HCT116 (cell line): ENCODE data around the gene SMG6. TPM values are rescaled to one million over a fixed set of nuclear protein-coding genes. Genes with fewer than 3 reads are reported as not detected.

ENCODE experiments used
- ATAC-seq: fragments of 200-7000 bp; cut with Tn5 transposase; 2 replicates; pipeline ENCODE4 v1.9.1; 2020; ENCODE audit warnings: mild to moderate bottlenecking, moderate library complexity
- Bru-seq: library from RNA; stranded (reverse); fragments of 400-500 nt; gene quantifications from one replicate; lab custom pipeline; 2021; lab: Mats Ljungman, UMichigan
- BruChase-seq, 2 experiments: library from RNA; stranded (reverse); fragments of 400-500 nt; gene quantifications; one replicate each; lab custom pipeline; 2021; lab: Mats Ljungman, UMichigan
- BruUV-seq: library from RNA; stranded (reverse); fragments of 400-500 nt; replicated peaks from 2 replicates; lab custom pipeline; 2021; lab: Mats Ljungman, UMichigan
- CTCF ChIA-PET: fragments of 300-600 bp; sonication (Branson Sonifier 250); formaldehyde crosslinking; loops from one replicate; lab custom pipeline; 2021; ENCODE audit warnings: antibody characterized with exemption; lab: Charles Lee
- POLR2A ChIA-PET: fragments of 300-600, 350-600 bp; sonication (Branson Sonifier 250); formaldehyde crosslinking; loops from one replicate; lab custom pipeline; 2021; ENCODE audit warnings: antibody characterized with exemption; lab: Charles Lee
- RAD21 ChIA-PET, 2 experiments: fragments of 300-600 bp; sonication (Branson Sonifier 250); formaldehyde crosslinking; loops; one replicate each; lab custom pipeline; 2023; ENCODE audit warnings: low total read pairs in 2 of 2; ENCODE audit not compliant: uncharacterized antibody in 2 of 2, unreplicated experiment in 2 of 2, low non-redundant PET in 1 of 2; lab: Charles Lee
- DNase-seq: peaks from one replicate; pipeline ENCODE4 v3.0.0-alpha.2; 2010; ENCODE audit warnings: low read depth, low spot score
- H2AFZ ChIP-seq: fragments of 200-600 bp; shearing (Covaris generic), sonication (generic); 2 replicates; pipeline ENCODE4 v1.6.1; 2017; ENCODE audit warnings: low read depth, mixed run types, mixed read lengths, antibody characterized with exemption, low read length; ENCODE audit not compliant: poor library complexity, severe bottlenecking
- H3K27ac ChIP-seq: 2 replicates; pipeline ENCODE4 v1.5.1; 2012; ENCODE audit warnings: low read depth, low read length
- H3K27me3 ChIP-seq: fragments of 200-600 bp; sonication (generic); 2 replicates; pipeline ENCODE4 v1.6.1; 2016; ENCODE audit warnings: mixed run types, low read length, mixed read lengths; ENCODE audit not compliant: insufficient read depth
- H3K36me3 ChIP-seq, 2 experiments: fragments of 200-500 bp in 1 of 2; fragments of 200-600 bp in 1 of 2; sonication (Bioruptor generic) in 1 of 2; sonication (generic) in 1 of 2; 2 replicates each; pipeline versions ENCODE4 v1.5.1 to v1.6.1; 2014 to 2016; ENCODE audit warnings: low read length in 2 of 2, inconsistent platforms in 1 of 2, mixed read lengths in 1 of 2, mixed run types in 1 of 2; ENCODE audit not compliant: insufficient read depth in 2 of 2, control insufficient read depth in 1 of 2
- H3K4me1 ChIP-seq, 2 experiments: fragments of 200-600 bp in 1 of 2; sonication (generic) in 1 of 2; 2 replicates each; pipeline versions ENCODE4 v1.5.1 to v1.6.1; 2012 to 2017; ENCODE audit warnings: low read length in 2 of 2, inconsistent platforms in 1 of 2, mild to moderate bottlenecking in 1 of 2, mixed read lengths in 1 of 2, mixed run types in 1 of 2, moderate library complexity in 1 of 2; ENCODE audit not compliant: insufficient read depth in 2 of 2, control insufficient read depth in 1 of 2
- H3K4me2 ChIP-seq: fragments of 200-600 bp; sonication (generic); 2 replicates; pipeline ENCODE4 v1.6.1; 2017; ENCODE audit warnings: mixed run types, low read length, mixed read lengths
- H3K4me3 ChIP-seq, 2 experiments: fragments of 200-600 bp in 1 of 2; sonication (generic) in 1 of 2; replicated peaks in 1 of 2; 2 replicates each; pipeline ENCODE4 v1.5.1; 2011 to 2016; ENCODE audit warnings: low read length in 2 of 2, control low read depth in 1 of 2, low read depth in 1 of 2, mild to moderate bottlenecking in 1 of 2, mixed read lengths in 1 of 2, mixed run types in 1 of 2
- H3K79me2 ChIP-seq: fragments of 200-600 bp; sonication (generic); 2 replicates; pipeline ENCODE4 v1.6.1; 2017; ENCODE audit warnings: mild to moderate bottlenecking, mixed run types, low read length, moderate library complexity, mixed read lengths; ENCODE audit not compliant: insufficient read depth
- H3K9ac ChIP-seq: fragments of 200-600 bp; sonication (generic); 2 replicates; pipeline ENCODE4 v1.6.1; 2016; ENCODE audit warnings: low read length, mixed read lengths
- H3K9me2 ChIP-seq: fragments of 200-600 bp; sonication (generic), shearing (Covaris generic); 2 replicates; pipeline ENCODE4 v1.6.1; 2017; ENCODE audit warnings: mixed run types, mild to moderate bottlenecking, moderate library complexity; ENCODE audit not compliant: insufficient read depth
- H3K9me3 ChIP-seq, 2 experiments: fragments of 200-500 bp in 1 of 2; fragments of 200-600 bp in 1 of 2; sonication (Bioruptor generic) in 1 of 2; sonication (generic) in 1 of 2; 2 replicates each; pipeline ENCODE4 v1.6.1; 2014 to 2017; ENCODE audit warnings: low read length in 2 of 2, mixed read lengths in 2 of 2, inconsistent platforms in 1 of 2, low read depth in 1 of 2, mild to moderate bottlenecking in 1 of 2, mixed run types in 1 of 2, moderate library complexity in 1 of 2; ENCODE audit not compliant: control insufficient read depth in 1 of 2, insufficient read depth in 1 of 2
- H4K20me1 ChIP-seq: fragments of 200-600 bp; sonication (generic), shearing (Covaris generic); 2 replicates; pipeline ENCODE4 v1.6.1; 2017; ENCODE audit warnings: mixed run types, mild to moderate bottlenecking, moderate library complexity; ENCODE audit not compliant: insufficient read depth
- CBX3 ChIP-seq: IDR thresholded peaks from 2 replicates; pipeline ENCODE4 v1.6.1; 2012; ENCODE audit warnings: low read depth
- CEBPB ChIP-seq: IDR thresholded peaks from 2 replicates; pipeline ENCODE4 v1.6.1; 2012; ENCODE audit warnings: low read depth
- EGR1 ChIP-seq: IDR thresholded peaks from 2 replicates; pipeline ENCODE4 v1.6.1; 2012; ENCODE audit warnings: low read depth
- ELF1 ChIP-seq: IDR thresholded peaks from 2 replicates; pipeline ENCODE4 v1.6.1; 2012; ENCODE audit warnings: low read depth, borderline replicate concordance
- EZH2 ChIP-seq: fragments of 200-600 bp; sonication (generic); IDR thresholded peaks from 2 replicates; pipeline ENCODE4 v1.6.1; 2017; ENCODE audit warnings: antibody characterized with exemption, mixed run types
- EZH2phosphoT487 ChIP-seq: fragments of 200-600 bp; IDR thresholded peaks from 2 replicates; pipeline ENCODE4 v1.6.1; 2018; ENCODE audit warnings: antibody characterized with exemption, borderline replicate concordance
- FOSL1 ChIP-seq: IDR thresholded peaks from 2 replicates; pipeline ENCODE4 v1.6.1; 2012; ENCODE audit warnings: low read depth
- JUND ChIP-seq: IDR thresholded peaks from 2 replicates; pipeline ENCODE4 v1.6.1; 2012
- POLR2A ChIP-seq: IDR thresholded peaks from 2 replicates; pipeline ENCODE4 v1.7.0; 2011; ENCODE audit warnings: borderline replicate concordance; ENCODE audit not compliant: insufficient read depth, insufficient read length; ENCODE audit errors: extremely low read depth
- POLR2AphosphoS5 ChIP-seq: IDR thresholded peaks from 2 replicates; pipeline ENCODE4 v1.6.1; 2011; ENCODE audit warnings: mild to moderate bottlenecking, low read depth, low read length, moderate library complexity
- RAD21 ChIP-seq: IDR thresholded peaks from 2 replicates; pipeline ENCODE4 v1.6.1; 2012; ENCODE audit warnings: low read depth, mild to moderate bottlenecking
- SIN3A ChIP-seq: IDR thresholded peaks from 2 replicates; pipeline ENCODE4 v1.6.1; 2012; ENCODE audit warnings: low read depth
- SP1 ChIP-seq: IDR thresholded peaks from 2 replicates; pipeline ENCODE4 v1.6.1; 2012; ENCODE audit warnings: low read depth
- SRF ChIP-seq: IDR thresholded peaks from 2 replicates; pipeline ENCODE4 v1.6.1; 2012; ENCODE audit warnings: low read depth
- TCF7L2 ChIP-seq: IDR thresholded peaks from 2 replicates; pipeline ENCODE4 v1.7.0; 2011; ENCODE audit warnings: borderline replicate concordance, inconsistent platforms; ENCODE audit not compliant: insufficient read depth, insufficient read length; ENCODE audit errors: extremely low read depth
- YY1 ChIP-seq: IDR thresholded peaks from 2 replicates; pipeline ENCODE4 v1.6.1; 2011; ENCODE audit warnings: low read length, low read depth, moderate library complexity, mild to moderate bottlenecking; ENCODE audit not compliant: insufficient replicate concordance; ENCODE audit errors: extremely low read depth
- ZFX ChIP-seq: fragments of 450-650 bp; IDR thresholded peaks from 2 replicates; pipeline ENCODE4 v1.6.1; 2017
- intact Hi-C: fragments of 100-400 bp; cut with micrococcal nuclease; formaldehyde crosslinking; loops from 2 replicates; pipeline ENCODE4 v1.10.0; 2022
- long read RNA-seq: library from polyadenylated mRNA; unstranded; transcript quantifications from one replicate; pipeline ENCODE4 v2.0.0, GENCODE V29; 2021; ENCODE audit not compliant: unreplicated experiment
- polyA plus RNA-seq: library from polyadenylated mRNA; unstranded; fragments of >200 nt; gene quantifications from 2 replicates; pipeline ENCODE4 v1.2.1, GENCODE V29; 2012; ENCODE audit warnings: missing spikeins
- total RNA-seq: library from RNA; stranded (reverse); gene quantifications from one replicate; pipeline ENCODE4 v1.2.1, GENCODE V29; 2021; ENCODE audit not compliant: unreplicated experiment
- TF ChIP-seq, protein P1 (sequence below): IDR thresholded peaks from 2 replicates; pipeline ENCODE4 v1.6.1; 2012
- TF ChIP-seq, protein P2 (sequence below): IDR thresholded peaks from 2 replicates; pipeline ENCODE4 v1.6.1; 2011; ENCODE audit warnings: mild to moderate bottlenecking, low read length, moderate library complexity; ENCODE audit not compliant: insufficient replicate concordance; ENCODE audit errors: extremely low read depth
- TF ChIP-seq, protein P3 (sequence below), 3 experiments: fragments of 200-600 bp in 1 of 3; sonication (generic) in 1 of 3; IDR thresholded peaks in 2 of 3; conservative IDR thresholded peaks in 1 of 3; 2 replicates each; pipeline ENCODE4 v1.5.1; 2012 to 2017; ENCODE audit warnings: low read depth in 2 of 3, low read length in 2 of 3, antibody characterized with exemption in 1 of 3, borderline replicate concordance in 1 of 3, control low read depth in 1 of 3, mild to moderate bottlenecking in 1 of 3, mixed read lengths in 1 of 3, mixed run types in 1 of 3, moderate library complexity in 1 of 3; ENCODE audit not compliant: insufficient read depth in 1 of 3
- TF ChIP-seq, protein P4 (sequence below): IDR thresholded peaks from 2 replicates; pipeline ENCODE4 v1.6.1; 2012

The SMG6 gene
- total RNA-seq (23.1 TPM), Bru-seq, nascent RNA (percentile 69 among the genes with signal in this experiment), BruChase-seq, experiment 1, labeled RNA remaining after a 6-hour chase (percentile 71 among the genes with signal in this experiment), BruChase-seq, experiment 2, labeled RNA remaining after a 2-hour chase (percentile 68 among the genes with signal in this experiment)
- polyA plus RNA-seq, result 18.0 and 19.2 TPM in 2 replicates
- long read RNA-seq, transcript SMG6-215 (1 exons, 2,419 nt), result major isoform, 17 of 29 reads
- long read RNA-seq, partial matches to known transcripts, result 5 of 29 reads
- long read RNA-seq, other reads (novel, unspliced or antisense), result 7 of 29 reads

DNA sequence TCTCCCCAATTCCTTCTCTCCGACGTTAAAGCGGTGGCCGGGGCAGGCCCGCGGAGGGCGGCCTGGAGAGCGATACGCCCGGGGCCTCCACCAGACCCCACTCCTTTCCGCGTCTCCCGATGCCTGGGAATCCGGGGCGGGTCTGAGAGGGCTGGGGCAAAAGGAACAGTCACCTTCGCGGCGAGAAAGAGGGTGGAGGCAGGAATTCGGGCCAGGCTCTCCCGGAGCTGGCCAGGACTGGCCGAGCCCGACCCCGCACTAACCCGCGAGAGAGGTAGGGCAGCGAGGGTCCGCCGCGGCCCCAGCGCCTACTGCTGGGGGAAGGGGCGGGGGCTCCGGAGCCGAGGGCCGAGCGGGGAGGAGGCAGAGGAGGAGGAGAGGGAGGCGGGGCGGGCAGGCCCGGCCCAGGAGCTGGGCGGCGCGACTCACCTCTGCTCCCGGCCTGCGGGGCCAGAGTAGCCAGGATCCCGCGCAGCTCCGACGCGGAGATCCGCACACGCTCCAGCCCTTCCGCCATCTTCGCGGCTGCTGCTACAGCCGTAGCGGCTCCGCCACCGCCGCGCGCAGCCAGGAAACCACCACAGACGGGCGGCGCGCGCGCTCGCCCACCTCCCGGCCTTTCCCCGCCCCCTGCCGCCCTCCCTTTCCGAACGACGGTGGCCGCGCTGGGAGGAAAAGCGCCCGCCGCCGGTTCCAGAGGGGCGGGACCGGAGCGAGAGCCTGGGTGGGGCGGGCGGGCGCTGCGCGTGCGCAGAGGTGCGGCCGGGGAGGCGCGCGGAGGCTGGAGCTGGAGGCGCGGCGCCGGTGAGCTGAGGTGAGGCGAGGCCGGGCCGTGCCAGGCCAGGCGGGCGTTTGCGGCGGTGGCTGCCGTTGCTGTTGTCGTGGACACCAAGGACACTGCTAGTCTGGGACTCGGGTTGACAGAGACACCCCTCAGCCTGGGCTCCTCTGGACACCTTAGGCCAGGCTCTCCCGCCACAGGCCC, at the start of gene SMG6, which contains the start of gene SRR:
Gene SMG6, minus strand, starts transcription at position 582 of the 985 bp plus-strand sequence. Its CDS starts 65 bp downstream, at position 517.
Gene SRR, plus strand, starts transcription at position 747 of the 985 bp plus-strand sequence. CDS start 11,611 bp downstream, outside the sequence.
- BruUV-seq, result no TSS peak
- H3K9me2 ChIP-seq, result no peaks in the 10 kb centered on the region
- intact Hi-C loops, result no loop called here
- ChIA-PET RAD21 (no interaction called here), CTCF (interaction anchor here (1.2 to 1.3 kb wide), 2 partner anchors 59 to 245 kb away, joined by 3 to 4 read pairs; no protein-coding TSS in a partner anchor), POLR2A (interaction anchor here (0.8 to 1.3 kb wide), 5 partner anchors 9 to 97 kb away, joined by 3 to 5 read pairs (median 3); partner anchors contain the start of gene TSR1)
- H3K27me3 ChIP-seq, result no peaks in the 10 kb centered on the region
- H3K9ac ChIP-seq, result peak within 1 kb of the TSS; percentile 92
- no peaks in the 10 kb centered on the region; the same call in 1 of the 2 replicates for H4K20me1 ChIP-seq
- H3K9me3 ChIP-seq, result no peaks in the 10 kb centered on the region
- peaks cover 7 to 15% of the 10 kb centered on the region in 2 experiments; a peak in 2 of 4 replicates for H3K4me1 ChIP-seq
- peaks cover 50% of the 10 kb centered on the region for H3K79me2 ChIP-seq
- ATAC-seq (peak; percentile 89), DNase-seq (peak; percentile 68)
- peaks cover 8 to 13% of the 10 kb centered on the region in 2 experiments; a peak in 3 of 4 replicates for H3K36me3 ChIP-seq
- peak within 1 kb of the TSS; percentile 92 for H3K27ac ChIP-seq
- H3K4me2 ChIP-seq, result peak within 1 kb of the TSS; percentile 77
- H3K4me3 ChIP-seq, result peak within 1 kb of the TSS; percentile 91 to 99
- no peak within 1 kb of the TSS for H2AFZ ChIP-seq
- no peak for TF ChIP-seq CEBPB
- no peak for TF ChIP-seq CBX3
- TF ChIP-seq EGR1, result peak; percentile 55
- TF ChIP-seq EZH2phosphoT487, result no peak
- TF ChIP-seq YY1, result no peak
- TF ChIP-seq FOSL1, result no peak
- TF ChIP-seq EZH2, result no peak
- TF ChIP-seq, protein P1, sequence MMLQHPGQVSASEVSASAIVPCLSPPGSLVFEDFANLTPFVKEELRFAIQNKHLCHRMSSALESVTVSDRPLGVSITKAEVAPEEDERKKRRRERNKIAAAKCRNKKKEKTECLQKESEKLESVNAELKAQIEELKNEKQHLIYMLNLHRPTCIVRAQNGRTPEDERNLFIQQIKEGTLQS, result no peak
- TF ChIP-seq ELF1, result no peak
- TF ChIP-seq, protein P2, sequence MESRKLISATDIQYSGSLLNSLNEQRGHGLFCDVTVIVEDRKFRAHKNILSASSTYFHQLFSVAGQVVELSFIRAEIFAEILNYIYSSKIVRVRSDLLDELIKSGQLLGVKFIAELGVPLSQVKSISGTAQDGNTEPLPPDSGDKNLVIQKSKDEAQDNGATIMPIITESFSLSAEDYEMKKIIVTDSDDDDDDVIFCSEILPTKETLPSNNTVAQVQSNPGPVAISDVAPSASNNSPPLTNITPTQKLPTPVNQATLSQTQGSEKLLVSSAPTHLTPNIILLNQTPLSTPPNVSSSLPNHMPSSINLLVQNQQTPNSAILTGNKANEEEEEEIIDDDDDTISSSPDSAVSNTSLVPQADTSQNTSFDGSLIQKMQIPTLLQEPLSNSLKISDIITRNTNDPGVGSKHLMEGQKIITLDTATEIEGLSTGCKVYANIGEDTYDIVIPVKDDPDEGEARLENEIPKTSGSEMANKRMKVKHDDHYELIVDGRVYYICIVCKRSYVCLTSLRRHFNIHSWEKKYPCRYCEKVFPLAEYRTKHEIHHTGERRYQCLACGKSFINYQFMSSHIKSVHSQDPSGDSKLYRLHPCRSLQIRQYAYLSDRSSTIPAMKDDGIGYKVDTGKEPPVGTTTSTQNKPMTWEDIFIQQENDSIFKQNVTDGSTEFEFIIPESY, result no peak
- no peak for TF ChIP-seq JUND
- TF ChIP-seq TCF7L2, result no peak
- TF ChIP-seq SRF, result no peak
- TF ChIP-seq POLR2AphosphoS5, result peak; percentile 71
- peak; percentile 64; the same call in 1 of the 2 replicates for TF ChIP-seq SP1
- TF ChIP-seq, protein P3, sequence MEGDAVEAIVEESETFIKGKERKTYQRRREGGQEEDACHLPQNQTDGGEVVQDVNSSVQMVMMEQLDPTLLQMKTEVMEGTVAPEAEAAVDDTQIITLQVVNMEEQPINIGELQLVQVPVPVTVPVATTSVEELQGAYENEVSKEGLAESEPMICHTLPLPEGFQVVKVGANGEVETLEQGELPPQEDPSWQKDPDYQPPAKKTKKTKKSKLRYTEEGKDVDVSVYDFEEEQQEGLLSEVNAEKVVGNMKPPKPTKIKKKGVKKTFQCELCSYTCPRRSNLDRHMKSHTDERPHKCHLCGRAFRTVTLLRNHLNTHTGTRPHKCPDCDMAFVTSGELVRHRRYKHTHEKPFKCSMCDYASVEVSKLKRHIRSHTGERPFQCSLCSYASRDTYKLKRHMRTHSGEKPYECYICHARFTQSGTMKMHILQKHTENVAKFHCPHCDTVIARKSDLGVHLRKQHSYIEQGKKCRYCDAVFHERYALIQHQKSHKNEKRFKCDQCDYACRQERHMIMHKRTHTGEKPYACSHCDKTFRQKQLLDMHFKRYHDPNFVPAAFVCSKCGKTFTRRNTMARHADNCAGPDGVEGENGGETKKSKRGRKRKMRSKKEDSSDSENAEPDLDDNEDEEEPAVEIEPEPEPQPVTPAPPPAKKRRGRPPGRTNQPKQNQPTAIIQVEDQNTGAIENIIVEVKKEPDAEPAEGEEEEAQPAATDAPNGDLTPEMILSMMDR (IDR thresholded peaks at IDR 0.05 in 2 of 3, conservative IDR thresholded peaks at IDR 0.05 in 1 of 3; ENCODE audit: borderline replicate concordance in 1 of 3, insufficient read depth in 1 of 3, low read depth in 2 of 3, low read length in 2 of 3), result no peak
- peak; percentile 76 for TF ChIP-seq ZFX
- peak; percentile 29 for TF ChIP-seq POLR2A
- TF ChIP-seq RAD21, result no peak
- no peak for TF ChIP-seq SIN3A
- TF ChIP-seq, protein P4, sequence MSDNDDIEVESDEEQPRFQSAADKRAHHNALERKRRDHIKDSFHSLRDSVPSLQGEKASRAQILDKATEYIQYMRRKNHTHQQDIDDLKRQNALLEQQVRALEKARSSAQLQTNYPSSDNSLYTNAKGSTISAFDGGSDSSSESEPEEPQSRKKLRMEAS, result no peak; the same call in none of the 2 replicates
